ENCODE results near the gene EIF3D. TPM values are rescaled to one million over a fixed set of nuclear protein-coding genes. Genes with fewer than 3 reads are reported as not detected.
A peak's percentile ranks its signal among the peaks of the same experiment; 100 is the strongest.

EIF3D gene
- total RNA-seq, 1 experiment from 2014 or later = 224 TPM

DNA sequence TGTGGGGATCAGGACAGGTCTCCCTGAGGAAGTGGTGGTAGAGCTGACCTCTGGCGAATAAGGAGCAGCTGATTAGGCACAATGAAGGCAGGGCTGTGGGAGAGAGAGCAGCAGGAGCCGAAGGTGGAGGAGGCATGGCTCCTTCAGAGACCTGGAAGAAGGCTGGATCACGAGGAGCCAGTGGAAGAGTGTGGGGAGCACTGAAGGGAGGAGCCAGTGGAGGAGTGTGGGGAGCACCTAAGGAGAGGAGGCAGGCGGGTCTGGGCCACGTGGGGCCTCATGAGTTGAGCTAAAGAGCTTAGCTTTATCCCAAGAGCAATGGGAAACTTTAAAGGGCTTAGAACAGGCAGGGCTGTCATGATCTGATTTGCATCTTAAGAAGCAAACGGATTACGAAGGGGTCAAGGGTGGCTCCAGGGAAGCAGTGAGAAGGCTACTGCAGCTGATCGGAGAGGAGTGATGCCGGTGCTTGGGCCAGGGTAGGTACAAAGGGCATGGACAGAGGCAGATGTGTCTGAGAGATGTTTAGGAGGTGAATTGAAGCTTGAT is 44.9 kb upstream of the EIF3D start:
- no TSS peak for BruUV-seq (replicated peaks)
- H3K27me3 Mint-ChIP-seq (ENCODE audit: unreplicated experiment) = peaks cover 57% of the 10 kb centered on the region
- intact Hi-C loops (cut with micrococcal nuclease; ENCODE audit: unreplicated experiment) = no loop called here
- no peak for DNase-seq
- no peak overlapping the region for H3K4me3 Mint-ChIP-seq (ENCODE audit: low read depth, unreplicated experiment)
- no peaks in the 10 kb centered on the region for H3K9me3 Mint-ChIP-seq (ENCODE audit: low read depth, unreplicated experiment)
- no peak overlapping the region for H3K27ac Mint-ChIP-seq (ENCODE audit: unreplicated experiment)
- TF ChIP-seq, protein P1, sequence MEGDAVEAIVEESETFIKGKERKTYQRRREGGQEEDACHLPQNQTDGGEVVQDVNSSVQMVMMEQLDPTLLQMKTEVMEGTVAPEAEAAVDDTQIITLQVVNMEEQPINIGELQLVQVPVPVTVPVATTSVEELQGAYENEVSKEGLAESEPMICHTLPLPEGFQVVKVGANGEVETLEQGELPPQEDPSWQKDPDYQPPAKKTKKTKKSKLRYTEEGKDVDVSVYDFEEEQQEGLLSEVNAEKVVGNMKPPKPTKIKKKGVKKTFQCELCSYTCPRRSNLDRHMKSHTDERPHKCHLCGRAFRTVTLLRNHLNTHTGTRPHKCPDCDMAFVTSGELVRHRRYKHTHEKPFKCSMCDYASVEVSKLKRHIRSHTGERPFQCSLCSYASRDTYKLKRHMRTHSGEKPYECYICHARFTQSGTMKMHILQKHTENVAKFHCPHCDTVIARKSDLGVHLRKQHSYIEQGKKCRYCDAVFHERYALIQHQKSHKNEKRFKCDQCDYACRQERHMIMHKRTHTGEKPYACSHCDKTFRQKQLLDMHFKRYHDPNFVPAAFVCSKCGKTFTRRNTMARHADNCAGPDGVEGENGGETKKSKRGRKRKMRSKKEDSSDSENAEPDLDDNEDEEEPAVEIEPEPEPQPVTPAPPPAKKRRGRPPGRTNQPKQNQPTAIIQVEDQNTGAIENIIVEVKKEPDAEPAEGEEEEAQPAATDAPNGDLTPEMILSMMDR (IDR thresholded peaks at IDR 0.05; ENCODE audit: unreplicated experiment) = no peak
- H3K4me1 Mint-ChIP-seq (ENCODE audit: low read depth, unreplicated experiment) = no peaks in the 10 kb centered on the region
- H3K36me3 Mint-ChIP-seq (ENCODE audit: insufficient read depth, unreplicated experiment) = no peaks in the 10 kb centered on the region
- CTCF ChIA-PET = no interaction called here

DNA sequence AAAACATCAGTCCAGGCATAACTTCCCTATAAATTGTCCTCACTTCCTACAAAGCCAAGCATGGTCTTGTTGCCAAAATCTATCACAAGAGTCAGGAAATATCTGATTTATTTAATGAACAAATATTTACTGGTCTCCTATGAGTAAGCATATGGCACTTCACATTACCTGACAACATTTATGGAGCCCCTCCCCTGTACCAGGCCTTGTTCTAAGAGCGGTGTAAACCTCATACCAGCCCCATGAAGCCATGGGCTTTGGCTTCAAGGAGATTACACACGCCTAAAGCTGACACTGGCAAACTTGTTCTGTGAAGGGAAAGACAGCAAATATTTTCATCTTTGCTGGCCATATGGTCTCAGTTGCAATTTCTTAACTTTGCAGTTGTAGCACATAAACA is 43.0 kb upstream of the EIF3D start:
- Mint-ChIP-seq H3K27ac (ENCODE audit: unreplicated experiment) (no peak overlapping the region), H3K4me3 (ENCODE audit: low read depth, unreplicated experiment) (no peak overlapping the region), H3K27me3 (ENCODE audit: unreplicated experiment) (peaks cover 68% of the 10 kb centered on the region), H3K4me1 (ENCODE audit: low read depth, unreplicated experiment) (no peaks in the 10 kb centered on the region), H3K9me3 (ENCODE audit: low read depth, unreplicated experiment) (no peaks in the 10 kb centered on the region), H3K36me3 (ENCODE audit: insufficient read depth, unreplicated experiment) (no peaks in the 10 kb centered on the region)
- CTCF ChIA-PET = interaction anchor here (0.7 kb wide), 1 partner anchor 76 kb away, joined by 3 read pairs; no protein-coding TSS in a partner anchor
- intact Hi-C loops (cut with micrococcal nuclease; ENCODE audit: unreplicated experiment) = no loop called here
- no peak for DNase-seq
- BruUV-seq (replicated peaks) = no TSS peak
- TF ChIP-seq, protein P1 (IDR thresholded peaks at IDR 0.05; ENCODE audit: unreplicated experiment) = no peak

DNA sequence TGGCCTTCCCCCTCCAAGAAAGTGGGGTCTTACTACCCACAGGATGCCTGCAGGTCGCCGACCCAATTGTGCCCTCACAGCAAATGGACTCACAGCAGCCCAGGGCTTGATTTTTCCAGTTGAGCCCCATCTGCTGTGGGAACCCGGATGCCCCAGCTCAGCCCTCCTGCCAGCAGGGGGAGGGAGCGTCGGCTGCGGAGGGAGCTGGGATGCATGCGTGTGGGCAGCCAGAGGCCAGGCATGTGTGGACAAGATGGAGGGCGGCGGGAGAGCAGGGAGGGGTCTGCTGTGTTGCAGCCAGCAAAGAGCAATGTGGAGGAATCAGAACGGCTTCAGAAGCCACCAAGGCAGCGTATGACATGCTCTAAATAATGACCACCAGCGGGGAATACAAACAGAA is 41.0 kb upstream of the EIF3D start:
- no peak overlapping the region for H3K4me3 Mint-ChIP-seq (ENCODE audit: low read depth, unreplicated experiment)
- peaks cover 68% of the 10 kb centered on the region for H3K27me3 Mint-ChIP-seq (ENCODE audit: unreplicated experiment)
- H3K4me1 Mint-ChIP-seq (ENCODE audit: low read depth, unreplicated experiment) = no peaks in the 10 kb centered on the region
- BruUV-seq (replicated peaks) = no TSS peak
- no peaks in the 10 kb centered on the region for H3K9me3 Mint-ChIP-seq (ENCODE audit: low read depth, unreplicated experiment)
- CTCF ChIA-PET = interaction anchor here (0.9 to 1.0 kb wide), 2 partner anchors 9 to 204 kb away, joined by 3 to 5 read pairs; no protein-coding TSS in a partner anchor
- TF ChIP-seq, protein P1 (IDR thresholded peaks at IDR 0.05; ENCODE audit: unreplicated experiment) = peak; percentile 65
- no peak overlapping the region for H3K27ac Mint-ChIP-seq (ENCODE audit: unreplicated experiment)
- DNase-seq = peak; percentile 49
- no peaks in the 10 kb centered on the region for H3K36me3 Mint-ChIP-seq (ENCODE audit: insufficient read depth, unreplicated experiment)
- intact Hi-C loops (cut with micrococcal nuclease; ENCODE audit: unreplicated experiment) = no loop called here

DNA sequence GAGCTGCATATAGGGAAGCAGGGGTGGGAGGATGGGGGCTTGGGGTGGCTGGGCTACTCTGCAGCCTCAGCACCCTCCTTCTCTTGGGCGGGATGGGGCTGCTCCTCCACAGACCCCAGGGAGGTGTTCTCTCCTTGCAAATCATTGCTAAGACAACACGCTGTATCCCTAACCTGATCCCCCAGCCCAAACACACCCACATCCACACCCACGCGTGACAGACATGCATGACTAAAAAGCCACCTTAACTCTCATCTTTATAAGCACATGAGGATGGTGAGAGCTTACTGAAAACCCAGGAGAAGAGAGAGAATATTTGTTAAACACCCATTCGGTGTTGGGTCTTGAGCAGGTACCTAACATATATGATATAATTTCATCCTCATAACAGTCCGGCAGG is 39.9 kb upstream of the EIF3D start:
- Mint-ChIP-seq H3K36me3 (ENCODE audit: insufficient read depth, unreplicated experiment) (no peaks in the 10 kb centered on the region), H3K27me3 (ENCODE audit: unreplicated experiment) (peaks cover 68% of the 10 kb centered on the region), H3K27ac (ENCODE audit: unreplicated experiment) (no peak overlapping the region), H3K9me3 (ENCODE audit: low read depth, unreplicated experiment) (no peaks in the 10 kb centered on the region), H3K4me3 (ENCODE audit: low read depth, unreplicated experiment) (no peak overlapping the region), H3K4me1 (ENCODE audit: low read depth, unreplicated experiment) (no peaks in the 10 kb centered on the region)
- no peak for DNase-seq
- CTCF ChIA-PET = no interaction called here
- TF ChIP-seq, protein P1 (IDR thresholded peaks at IDR 0.05; ENCODE audit: unreplicated experiment) = no peak
- BruUV-seq (replicated peaks) = no TSS peak
- intact Hi-C loops (cut with micrococcal nuclease; ENCODE audit: unreplicated experiment) = no loop called here

Measured in Calu3 (cell line).